GM18951 (cell line): ENCODE data around the gene STX3.
"Not testable (repeated sequence)": the region's sequence is repeated elsewhere in the genome, so short reads cannot be mapped to it uniquely, and the experiment has no call there.

Experiments used
- POLR2A ChIP-seq: IDR thresholded peaks from 4 replicates; pipeline ENCODE4 v1.6.1; 2011; ENCODE audit warnings: mild to moderate bottlenecking; ENCODE audit not compliant: insufficient read length, insufficient read depth; ENCODE audit errors: extremely low read depth
- in situ Hi-C: fragments of 300-500 bp; cut with MboI; formaldehyde crosslinking; loops from one replicate; pipeline ENCODE4 v1.12.0; 2022; ENCODE audit warnings: low sequenced_read_pairs, mixed read lengths, inconsistent platforms; ENCODE audit not compliant: unreplicated experiment

Gene STX3

GRCh38 chr11:59812220-59812619 is 57.0 kb downstream of the STX3 start:
- in situ Hi-C loops = no loop called here
- TF ChIP-seq POLR2A = no peak

DNA sequence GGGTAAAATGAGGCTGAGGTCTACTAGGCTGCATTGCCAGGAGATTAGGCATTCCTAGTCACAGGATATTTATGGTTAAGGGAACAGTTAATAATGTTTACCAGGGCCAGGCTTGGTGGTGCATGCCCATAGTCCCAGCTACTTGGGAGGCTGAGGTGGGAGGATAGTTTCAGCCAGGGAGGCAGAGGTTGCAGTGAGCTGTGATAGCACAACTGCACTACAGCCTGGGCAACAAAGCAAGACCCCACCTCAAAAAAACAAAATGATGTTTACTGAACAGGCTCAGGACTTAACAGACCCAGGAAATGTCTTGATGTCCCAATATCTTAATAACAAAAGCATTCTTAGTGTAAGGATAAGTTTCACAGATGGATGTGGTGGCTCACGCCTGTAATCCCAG is 58.2 kb downstream of the STX3 start:
- TF ChIP-seq POLR2A = no peak
- in situ Hi-C loops = no loop called here

GRCh38 chr11:59814021-59814420 is 58.8 kb downstream of the STX3 start:
- TF ChIP-seq POLR2A = no peak
- in situ Hi-C loops = no loop called here

- no peak for TF ChIP-seq POLR2A
- in situ Hi-C loops = no loop called here
Measured at GRCh38 chr11:59815754-59816153, 60.6 kb downstream of the STX3 start.

DNA sequence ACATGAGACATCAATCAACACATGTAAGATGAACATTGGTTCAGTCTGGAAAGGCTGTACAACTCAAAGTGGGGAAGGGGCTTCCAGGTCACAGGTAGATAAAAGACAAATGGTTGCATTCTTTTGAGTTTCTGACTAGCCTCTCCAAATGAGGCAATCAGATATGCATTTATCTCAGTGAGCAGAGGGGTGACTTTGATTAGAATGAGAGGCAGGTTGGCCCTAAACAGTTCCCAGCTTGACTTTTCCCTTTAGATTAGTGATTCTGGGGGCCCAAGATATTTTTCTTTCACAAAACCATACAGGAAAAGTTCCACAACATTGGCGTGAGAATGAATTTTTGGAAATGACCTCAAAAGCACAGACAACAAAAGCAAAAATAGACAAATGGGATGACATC is 61.3 kb downstream of the STX3 start:
- in situ Hi-C loops = not testable (repeated sequence)

DNA sequence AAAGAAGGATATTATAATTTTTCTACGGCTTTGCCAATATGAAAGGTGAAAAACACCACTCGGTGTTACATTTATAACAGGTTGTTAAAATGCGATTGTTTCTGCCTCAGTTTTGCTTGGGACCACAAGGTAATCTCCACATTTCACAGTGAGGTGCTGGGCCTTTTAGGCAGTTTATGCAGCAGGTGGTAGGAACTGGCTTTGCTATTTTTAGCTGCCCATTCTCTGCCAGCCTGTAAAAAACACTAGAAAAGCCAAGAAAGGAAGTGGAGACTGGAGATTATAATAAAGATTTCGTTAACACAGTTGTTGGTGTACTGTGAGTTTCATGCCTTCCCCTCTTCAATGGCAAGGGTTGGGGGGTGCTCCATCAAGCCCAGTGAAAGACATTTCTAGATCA is 63.4 kb downstream of the STX3 start:
- in situ Hi-C loops = no loop called here
- no peak for TF ChIP-seq POLR2A

DNA sequence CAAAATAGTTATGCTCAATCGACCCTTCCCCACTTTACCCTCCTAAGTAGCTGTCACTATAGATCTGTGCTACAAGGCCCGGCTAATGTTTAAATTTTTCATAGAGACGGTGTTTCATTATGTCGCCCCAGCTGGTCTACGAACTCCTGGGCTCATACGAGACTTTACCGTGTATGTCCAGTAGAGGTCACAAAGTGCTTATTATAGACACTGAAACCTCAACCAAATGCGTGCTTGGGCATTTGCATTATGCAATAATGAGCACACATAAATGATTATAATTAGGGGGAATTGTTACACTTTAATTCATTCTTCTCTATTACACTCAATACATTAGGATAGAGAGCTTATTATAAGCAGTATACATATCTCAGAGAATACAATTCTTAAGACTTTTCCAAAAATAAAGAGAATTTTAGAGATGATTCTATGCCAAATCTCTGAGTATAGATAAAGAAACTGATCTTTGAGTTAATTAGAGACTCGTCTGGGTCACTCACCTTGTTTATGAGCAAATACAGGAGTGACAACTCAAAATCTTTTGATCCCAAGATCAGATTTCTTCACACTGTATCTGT is 67.9 kb downstream of the STX3 start:
- TF ChIP-seq POLR2A = no peak
- in situ Hi-C loops = no loop called here

DNA sequence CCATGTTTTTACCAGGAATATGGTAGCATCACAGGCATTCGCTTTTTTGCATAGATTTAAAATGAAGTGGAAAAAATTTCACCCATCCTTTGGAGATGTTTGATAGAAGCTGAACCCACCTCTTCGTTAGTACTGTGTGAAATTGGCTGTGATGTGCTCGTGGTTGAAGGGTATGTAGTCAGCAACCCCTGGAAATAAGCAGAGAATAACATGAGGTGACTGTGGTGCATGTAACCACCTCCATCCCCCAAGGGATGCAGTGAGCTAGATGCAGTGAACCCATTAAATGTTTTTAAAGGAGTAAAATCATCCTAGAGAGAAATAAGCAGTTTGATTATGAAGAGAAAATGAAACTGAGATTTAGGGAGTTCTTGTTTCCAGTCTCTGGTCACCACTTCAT is 74.2 kb downstream of the STX3 start:
- TF ChIP-seq POLR2A = no peak
- in situ Hi-C loops = no loop called here

DNA sequence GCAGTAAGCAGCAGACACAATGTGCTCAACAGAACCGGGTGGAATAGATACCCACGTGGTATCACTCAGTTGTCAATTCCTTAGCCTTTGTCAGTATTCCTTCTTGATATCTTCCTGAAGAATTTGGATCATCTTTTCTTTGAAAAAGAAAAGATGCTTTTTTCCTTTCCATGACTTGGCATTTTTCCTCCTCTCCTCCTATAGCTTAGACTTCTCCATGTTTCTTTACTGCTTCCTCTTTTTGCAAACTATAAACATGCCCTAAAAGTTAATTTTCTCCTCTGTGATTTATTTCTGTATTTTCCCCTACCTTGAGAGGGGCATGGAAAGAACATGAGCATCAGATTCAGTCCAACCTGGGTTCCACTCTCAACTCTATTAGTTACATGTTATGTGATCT is 78.4 kb downstream of the STX3 start:
- TF ChIP-seq POLR2A = no peak
- in situ Hi-C loops = no loop called here

- in situ Hi-C loops = no loop called here
- TF ChIP-seq POLR2A = no peak
Measured at GRCh38 chr11:59839615-59840014, 84.4 kb downstream of the STX3 start.

DNA sequence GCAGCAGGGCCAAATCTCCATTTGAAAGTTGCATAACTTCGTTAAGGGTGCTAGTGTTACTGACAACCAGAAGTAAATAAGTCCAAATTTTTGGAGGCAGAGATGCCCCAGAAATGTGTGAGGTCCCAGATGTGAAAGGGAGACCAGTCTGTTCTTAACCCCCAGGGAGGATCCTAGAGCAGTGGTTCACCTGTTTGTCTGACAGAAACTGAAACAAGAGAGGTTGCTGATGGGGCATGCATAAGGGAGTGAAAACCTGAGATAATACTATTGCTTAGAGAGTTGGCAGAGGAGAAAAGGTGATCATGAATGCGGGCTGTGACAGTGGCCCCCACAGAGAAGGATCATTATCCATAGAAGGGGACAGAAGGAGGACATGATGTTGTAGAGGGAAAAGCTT is 86.3 kb downstream of the STX3 start:
- in situ Hi-C loops = no loop called here
- TF ChIP-seq POLR2A = no peak

GRCh38 chr11:59842316-59842715 is 87.1 kb downstream of the STX3 start:
- TF ChIP-seq POLR2A = no peak
- in situ Hi-C loops = no loop called here

DNA sequence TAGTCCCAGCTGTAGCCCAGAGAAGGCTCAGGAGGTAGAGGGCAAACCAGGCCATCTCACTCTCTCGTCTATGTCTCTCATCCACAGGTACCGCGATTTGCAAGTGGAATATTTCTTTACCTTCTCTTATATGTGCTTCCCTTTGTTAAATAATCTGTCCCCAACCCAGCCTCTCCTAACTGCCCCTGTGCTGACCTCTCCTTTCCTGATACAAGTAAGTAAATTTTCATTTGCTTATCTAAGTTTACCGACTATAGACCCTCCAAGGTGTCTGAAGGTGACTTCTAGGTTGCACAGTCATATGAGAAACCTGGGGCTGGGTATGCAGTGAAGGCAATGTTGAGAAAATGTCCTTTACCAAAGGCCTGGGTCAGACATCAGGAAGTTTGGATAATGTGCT is 90.2 kb downstream of the STX3 start, which contains the start of gene CBLIF:
TSS of gene CBLIF (minus strand) at position 101 of the 400 bp plus-strand sequence. CDS start at position 55, 46 bp downstream.
- TF ChIP-seq POLR2A = no peak
- in situ Hi-C loops = no loop called here

GRCh38 chr11:59846556-59846955 is 91.4 kb downstream of the STX3 start:
- in situ Hi-C loops = no loop called here

DNA sequence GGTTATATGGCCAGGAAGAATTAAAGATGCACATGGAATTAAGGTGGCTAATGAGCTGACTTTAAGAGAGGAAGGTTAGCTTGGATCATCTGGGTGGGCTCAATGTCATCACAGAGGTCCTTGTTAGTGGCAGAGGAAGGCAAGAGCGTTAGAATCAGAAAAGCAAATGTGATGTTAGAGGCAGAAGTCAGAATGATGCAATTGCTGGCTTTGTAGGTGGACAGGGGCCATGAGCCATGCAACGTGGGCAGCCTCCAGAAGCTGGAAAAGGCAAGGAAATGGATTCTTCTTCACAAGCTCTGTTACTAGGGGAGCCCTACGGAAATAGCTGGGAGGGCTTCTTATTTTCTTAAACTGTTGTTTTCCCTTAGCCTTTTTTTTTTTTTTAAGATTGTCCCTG is 92.5 kb downstream of the STX3 start:
- TF ChIP-seq POLR2A = no peak
- in situ Hi-C loops = no loop called here

More at GRCh38 chr11:59846556-59846955, 91.4 kb downstream of the STX3 start:
- TF ChIP-seq POLR2A = no peak

DNA sequence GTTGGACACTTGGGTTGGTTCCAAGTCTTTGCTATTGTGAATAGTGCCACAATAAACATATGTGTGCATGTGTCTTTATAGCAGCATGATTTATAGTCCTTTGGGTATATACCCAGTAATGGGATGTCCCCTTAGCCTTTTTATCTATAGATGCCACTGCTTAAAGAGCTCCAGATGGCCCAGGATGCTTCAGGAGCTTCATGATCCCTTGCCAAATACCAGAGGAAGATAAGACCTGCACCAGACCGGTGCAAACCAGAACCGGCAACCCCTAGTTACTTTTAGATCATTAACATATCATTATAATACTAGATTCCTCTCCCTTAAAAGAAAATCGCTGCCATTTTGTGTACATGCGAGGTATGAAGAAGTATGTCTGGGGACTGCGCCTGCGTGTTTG is 93.3 kb downstream of the STX3 start:
- in situ Hi-C loops = not testable (repeated sequence)
